GM12878 (cell line): ENCODE results near the gene DNAI7. TPM values are rescaled to one million over a fixed set of nuclear protein-coding genes. Genes with fewer than 3 reads are reported as not detected.

Source experiments
- ATAC-seq: fragments of 200-7000 bp; cut with Tn5 transposase; 3 replicates; pipeline ENCODE4 v1.9.1; 2020; ENCODE audit warnings: mild to moderate bottlenecking, moderate library complexity
- BruUV-seq: library from RNA; stranded (reverse); fragments of 400-500 nt; replicated peaks from 2 replicates; lab custom pipeline; 2021; lab: Mats Ljungman, UMichigan
- CTCF ChIA-PET: fragments of 300-600 bp; sonication (Branson Sonifier 250); formaldehyde crosslinking; extraction: SDS; loops from one replicate; lab custom pipeline; 2021; ENCODE audit warnings: inconsistent platforms; lab: Yijun Ruan, JAX
- POLR2A ChIA-PET: fragments of 350-600 bp; formaldehyde crosslinking; extraction: SDS; loops from one replicate; lab custom pipeline; 2021; ENCODE audit warnings: inconsistent platforms; lab: Charles Lee
- RAD21 ChIA-PET: fragments of 300-600 bp; sonication (Branson Sonifier 250); formaldehyde crosslinking; loops from one replicate; lab custom pipeline; 2023; ENCODE audit warnings: antibody characterized with exemption; ENCODE audit not compliant: unreplicated experiment; lab: Charles Lee
- SMC1A ChIA-PET: fragments of 300-600 bp; sonication (Branson Sonifier 250); formaldehyde crosslinking; loops from one replicate; lab custom pipeline; 2023; ENCODE audit not compliant: unreplicated experiment, uncharacterized antibody; lab: Charles Lee
- DNase-seq: peaks from one replicate; pipeline ENCODE4 v3.0.0-alpha.2; 2011; ENCODE audit warnings: low read depth, low spot score
- FAIRE-seq: peaks from 3 replicates; lab custom pipeline; 2011; peaks lifted over from hg19 to GRCh38; lab: Jason Lieb, UNC
- H2AFZ ChIP-seq: 2 replicates; pipeline ENCODE4 v1.6.0; 2011; ENCODE audit warnings: low read depth, low read length, control low read depth; ENCODE audit not compliant: control insufficient read depth
- H3K27ac ChIP-seq: 2 replicates; pipeline ENCODE4 v1.5.1; 2011; ENCODE audit warnings: control low read depth; ENCODE audit not compliant: control insufficient read depth, insufficient read depth
- H3K27me3 ChIP-seq, 2 experiments: replicated peaks in 1 of 2; 2 replicates each; pipeline versions ENCODE4 v1.6.0 to v1.6.1; 2011; ENCODE audit warnings: low read length in 1 of 2; ENCODE audit not compliant: control insufficient read depth in 2 of 2, insufficient read depth in 2 of 2
- H3K36me3 ChIP-seq, 2 experiments: 2 replicates each; pipeline ENCODE4 v1.5.1; 2011; ENCODE audit warnings: low read length in 1 of 2; ENCODE audit not compliant: control insufficient read depth in 2 of 2, insufficient read depth in 2 of 2
- H3K4me1 ChIP-seq: 2 replicates; pipeline ENCODE4 v1.6.1; 2011; ENCODE audit warnings: mild to moderate bottlenecking, low read length, moderate library complexity, mixed read lengths; ENCODE audit not compliant: control insufficient read depth, insufficient read depth
- H3K4me2 ChIP-seq: 2 replicates; pipeline ENCODE4 v1.6.0; 2011; ENCODE audit warnings: control low read depth; ENCODE audit not compliant: control insufficient read depth, insufficient read depth
- H3K4me3 ChIP-seq: fragments of 200-600 bp; sonication (generic); 2 replicates; pipeline ENCODE4 v1.5.1; 2016
- H3K79me2 ChIP-seq: 2 replicates; pipeline ENCODE4 v1.6.0; 2011; ENCODE audit warnings: low read length; ENCODE audit not compliant: control insufficient read depth, insufficient read depth
- H3K9ac ChIP-seq: 2 replicates; pipeline ENCODE4 v1.8.0; 2011; ENCODE audit warnings: low read length, control low read depth, mixed read lengths; ENCODE audit not compliant: control insufficient read depth, insufficient read depth
- H3K9me3 ChIP-seq: replicated peaks from 3 replicates; pipeline ENCODE4 v1.5.1; 2011; ENCODE audit warnings: mild to moderate bottlenecking, low read length; ENCODE audit not compliant: control insufficient read depth, insufficient read depth
- H4K20me1 ChIP-seq: 2 replicates; pipeline ENCODE4 v1.6.0; 2011; ENCODE audit not compliant: control insufficient read depth, insufficient read depth
- CBFB ChIP-seq: IDR thresholded peaks from 2 replicates; pipeline ENCODE4 v1.6.1; 2016; ENCODE audit warnings: antibody characterized with exemption, low read depth
- HDGF ChIP-seq: fragments of 450-650 bp; IDR thresholded peaks from 2 replicates; pipeline ENCODE4 v1.6.1; 2016; ENCODE audit warnings: antibody characterized with exemption
- IKZF1 ChIP-seq: fragments of 450-650 bp; conservative IDR thresholded peaks from 2 replicates; pipeline ENCODE4 v1.6.1; 2017; ENCODE audit warnings: antibody characterized with exemption, mild to moderate bottlenecking
- NFIC ChIP-seq: IDR thresholded peaks from 2 replicates; pipeline ENCODE4 v1.6.1; 2012; ENCODE audit warnings: low read depth, mild to moderate bottlenecking, inconsistent platforms, low read length, moderate library complexity
- NR2C2 ChIP-seq: IDR thresholded peaks from 2 replicates; pipeline ENCODE4 v1.6.1; 2011; ENCODE audit warnings: borderline replicate concordance, low read depth; ENCODE audit not compliant: control insufficient read depth, insufficient read length
- USF1 ChIP-seq: IDR thresholded peaks from 2 replicates; pipeline ENCODE4 v1.6.1; 2011; ENCODE audit warnings: borderline replicate concordance, low read depth, mild to moderate bottlenecking, moderate library complexity, mixed read lengths, low read length; ENCODE audit not compliant: insufficient read depth; ENCODE audit errors: extremely low read length
- ZNF24 ChIP-seq: fragments of 450-650 bp; IDR thresholded peaks from 2 replicates; pipeline ENCODE4 v1.6.1; 2017; ENCODE audit warnings: antibody characterized with exemption, mild to moderate bottlenecking
- WGBS: methylation state at CpG from one replicate; pipeline ENCODE4 v1.1.6; 2016; ENCODE audit warnings: low lambda C conversion rate; ENCODE audit not compliant: insufficient replicate concordance, insufficient coverage; ENCODE audit errors: missing lambda C conversion rate; 5-methylcytosine and 5-hydroxymethylcytosine counted together
- in situ Hi-C: fragments of 300-500 bp; cut with MboI; formaldehyde crosslinking; loops from 9 replicates; pipeline ENCODE4 v1.14.3; 2018; ENCODE audit warnings: mixed read lengths
- intact Hi-C: fragments of 100-400 bp; cut with micrococcal nuclease; formaldehyde crosslinking; loops from one replicate; pipeline ENCODE4 v1.14.2; 2022; ENCODE audit not compliant: unreplicated experiment
- polyA plus RNA-seq, 11 experiments: library from polyadenylated mRNA; depleted of rRNA in 4 of 11; unstranded in 6 of 11; stranded (reverse) in 5 of 11; fragments of >200 nt; fragmentation: Nextera tagmentation in 4 of 11; fragmentation: Illumina TruSeq in 1 of 11; extraction: Ambion mirVana in 4 of 11; extraction: Trizol in 1 of 11; gene quantifications; 1 replicate in 1 of 11; 2 replicates in 10 of 11; pipeline versions ENCODE4 v1.2.1 to v1.2.3, GENCODE V29; 2011 to 2016; ENCODE audit warnings: inconsistent platforms in 2 of 11, missing spikeins in 2 of 11, low read depth in 1 of 11
- total RNA-seq, 4 experiments: library from RNA; depleted of rRNA in 3 of 4; stranded (reverse); fragments of >200 nt in 3 of 4; fragmentation: Illumina TruSeq in 1 of 4; extraction: Trizol in 1 of 4; gene quantifications; 2 replicates each; pipeline versions ENCODE4 v1.2.1 to v1.2.3, GENCODE V29; 2013 to 2021

DNAI7 gene
- total and polyA plus RNA-seq, 10 of the 15 experiments (the other 5 are each of a cell fraction or from before 2014, with no cell fraction given): 0.05 to 0.48 (median 0.13) TPM; not detected in 4

DNA sequence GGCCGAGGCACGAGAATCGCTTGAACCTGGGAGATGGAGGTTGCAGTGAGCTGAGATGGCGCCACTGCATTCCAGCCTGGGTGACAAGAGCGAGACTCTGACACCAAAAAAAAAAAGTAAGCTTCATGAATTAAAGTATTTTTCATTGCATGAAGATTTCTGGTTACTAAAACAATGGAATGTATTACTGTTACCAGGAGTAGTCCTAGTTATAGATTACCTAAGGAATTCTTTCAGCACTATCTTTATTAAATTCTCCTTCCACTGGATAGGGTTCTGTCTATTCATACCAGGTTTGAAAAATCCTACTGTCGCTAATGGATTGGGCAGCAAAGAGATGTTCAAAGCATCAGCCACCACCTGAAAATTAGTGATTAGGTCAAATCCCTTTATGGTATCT, 12.5 kb upstream of the DNAI7 start (continued):
- TF ChIP-seq USF1 (no peak), IKZF1 (no peak), NR2C2 (no peak)

DNA sequence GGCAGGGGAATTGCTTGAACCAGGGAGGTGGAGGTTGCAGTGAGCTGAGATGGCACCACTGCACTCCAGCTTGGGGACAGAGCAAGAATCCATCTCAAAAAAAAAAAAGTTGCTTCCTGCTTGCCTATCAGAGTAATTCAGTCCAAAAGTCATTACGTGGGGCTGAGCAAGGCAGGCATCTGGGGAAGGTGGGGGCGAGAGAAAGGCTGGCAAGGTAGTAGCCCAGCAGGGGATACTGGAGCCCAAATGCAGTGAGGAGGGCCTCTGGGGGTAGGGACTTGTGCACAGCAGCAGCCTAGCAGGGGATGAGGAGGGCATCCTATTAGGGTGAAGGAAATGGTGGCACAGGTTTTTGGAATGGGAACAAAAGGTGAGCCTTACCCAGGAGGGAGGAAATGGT, 7.2 kb upstream of the DNAI7 start:
- H3K4me2 ChIP-seq: no peak overlapping the region
- TF ChIP-seq ZNF24: no peak
- H3K9ac ChIP-seq: no peak overlapping the region
- no peak overlapping the region for H3K27ac ChIP-seq
- no peaks in the 10 kb centered on the region for H3K79me2 ChIP-seq
- intact Hi-C loops: no loop called here
- H3K36me3 ChIP-seq: no peaks in the 10 kb centered on the region; a peak in 1 of 4 replicates
- POLR2A ChIA-PET: no interaction called here
- in situ Hi-C loops: no loop called here
- H3K27me3 ChIP-seq: no peaks in the 10 kb centered on the region
- no peaks in the 10 kb centered on the region for H3K4me1 ChIP-seq
- no peaks in the 10 kb centered on the region for H3K9me3 ChIP-seq
- no TSS peak for BruUV-seq
- ATAC-seq (no peak), DNase-seq (no peak), FAIRE-seq (no peak)
- no peaks in the 10 kb centered on the region for H4K20me1 ChIP-seq
- no peak overlapping the region for H2AFZ ChIP-seq
- CTCF ChIA-PET: interaction anchor here (0.6 kb wide), 1 partner anchor 71 kb away, joined by 3 read pairs; no protein-coding TSS in a partner anchor
- WGBS: 100% methylated on average over 2 of the region's 2 CpGs
- RAD21 ChIA-PET: no interaction called here
- H3K4me3 ChIP-seq: no peak overlapping the region
- SMC1A ChIA-PET: no interaction called here

DNA sequence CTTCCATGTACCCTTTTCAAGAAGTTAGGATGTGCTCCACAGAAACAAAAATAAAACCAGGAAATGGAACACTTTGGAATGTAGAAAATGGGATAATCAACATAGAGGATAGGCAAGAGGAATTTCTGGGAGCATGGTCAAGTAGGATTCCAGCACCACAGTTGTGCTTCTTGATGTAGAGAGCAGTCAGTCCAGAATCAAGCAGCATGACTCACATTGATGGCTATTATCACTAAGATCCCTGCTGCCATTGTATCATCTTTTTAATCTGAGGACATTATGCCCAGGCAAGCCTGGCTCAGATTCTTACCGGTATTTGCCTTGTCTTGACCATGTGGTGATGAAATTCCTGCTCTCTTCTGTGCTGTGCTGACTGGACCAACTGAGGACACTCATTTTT, 5.7 kb upstream of the DNAI7 start:
- Histone ChIP-seq H3K4me3 (no peak overlapping the region), H3K79me2 (peaks cover 4% of the 10 kb centered on the region), H3K9ac (no peak overlapping the region), H3K36me3 (no peaks in the 10 kb centered on the region), H3K4me2 (no peak overlapping the region), H2AFZ (no peak overlapping the region), H3K9me3 (no peaks in the 10 kb centered on the region), H3K4me1 (peaks cover 6% of the 10 kb centered on the region; the same call in 1 of the 2 replicates), H3K27me3 (no peaks in the 10 kb centered on the region), H4K20me1 (no peaks in the 10 kb centered on the region), H3K27ac (no peak overlapping the region)
- TF ChIP-seq HDGF: no peak
- TF ChIP-seq CBFB: no peak
- no peak for TF ChIP-seq NFIC
- intact Hi-C loops (no loop called here), in situ Hi-C loops (no loop called here)
- RAD21 ChIA-PET: no interaction called here
- SMC1A ChIA-PET: interaction anchor here (0.7 kb wide), 2 partner anchors 187 to 188 kb away, joined by 3 to 4 read pairs; no protein-coding TSS in a partner anchor
- FAIRE-seq (no peak), DNase-seq (no peak), ATAC-seq (no peak)
- POLR2A ChIA-PET: no interaction called here
- CTCF ChIA-PET: no interaction called here
- no TSS peak for BruUV-seq
- WGBS: 92% methylated on average over 1 of the region's 1 CpG
